HG03457 (cell line): ENCODE results near the gene PRODH.
"Not testable (repeated sequence)": the region's sequence is repeated elsewhere in the genome, so short reads cannot be mapped to it uniquely, and the experiment has no call there.

Experiments
- ATAC-seq: cut with Tn5 transposase; IDR thresholded peaks from one replicate; pipeline ENCODE4 v1.9.1; 2021; ENCODE audit warnings: moderate number of reproducible peaks; ENCODE audit not compliant: unreplicated experiment

The PRODH gene

DNA sequence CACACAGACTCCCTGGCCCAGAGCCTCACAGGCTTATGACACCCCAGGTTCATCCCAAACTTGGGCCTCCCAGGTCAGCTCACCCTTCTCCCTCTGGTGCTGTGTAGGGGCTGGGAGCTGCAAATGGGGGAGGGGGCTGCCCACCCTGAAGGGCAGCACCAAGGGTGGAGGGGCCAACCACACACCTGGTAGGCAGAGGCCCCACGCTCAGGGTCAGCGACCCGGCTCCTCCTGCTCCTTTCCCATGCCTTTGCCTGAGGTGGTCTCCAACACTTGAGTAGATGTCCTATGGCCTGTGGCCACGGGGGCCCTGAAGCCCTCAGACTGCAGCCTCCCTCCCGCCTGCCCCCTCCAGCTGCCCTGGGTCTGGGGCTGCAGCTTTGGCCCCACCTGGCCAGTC is 26.5 kb downstream of the PRODH start:
- ATAC-seq = no peak

DNA sequence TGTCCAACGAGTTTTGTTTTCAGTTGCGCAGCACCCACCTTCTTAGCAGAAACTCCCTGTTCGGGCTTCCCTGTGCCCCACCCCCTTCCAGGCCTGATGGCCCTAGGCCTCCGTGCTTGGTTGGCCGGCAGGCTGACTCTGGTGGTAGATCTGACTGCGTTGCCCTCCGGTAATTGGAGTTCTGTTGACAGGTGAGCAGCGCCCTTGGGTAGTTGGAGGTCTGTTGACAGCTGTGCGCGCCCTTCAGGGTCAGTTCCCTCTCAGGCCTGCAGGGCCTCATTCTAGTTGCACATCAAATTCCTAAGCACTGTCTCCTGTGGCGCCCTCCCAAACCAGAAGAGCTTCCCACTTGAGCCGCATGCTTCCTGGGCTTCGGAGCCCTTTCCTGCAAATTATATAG is 29.2 kb downstream of the PRODH start:
- ATAC-seq = no peak

DNA sequence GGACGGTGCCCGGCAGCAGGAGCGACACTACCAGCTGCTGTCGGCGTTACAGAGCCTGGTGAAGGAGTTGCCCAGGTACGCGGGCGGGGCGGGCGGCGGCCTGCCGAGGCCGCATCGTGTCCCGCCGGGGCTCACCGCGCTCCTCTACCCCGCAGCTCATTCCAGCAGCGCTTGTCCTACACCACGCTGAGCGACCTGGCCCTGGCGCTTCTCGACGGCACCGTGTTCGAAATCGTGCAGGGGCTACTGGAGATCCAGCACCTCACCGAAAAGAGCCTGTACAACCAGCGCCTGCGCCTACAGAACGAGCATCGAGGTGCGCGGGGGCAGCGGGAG is 29.7 kb downstream of the PRODH start:
- ATAC-seq = not testable (repeated sequence)

DNA sequence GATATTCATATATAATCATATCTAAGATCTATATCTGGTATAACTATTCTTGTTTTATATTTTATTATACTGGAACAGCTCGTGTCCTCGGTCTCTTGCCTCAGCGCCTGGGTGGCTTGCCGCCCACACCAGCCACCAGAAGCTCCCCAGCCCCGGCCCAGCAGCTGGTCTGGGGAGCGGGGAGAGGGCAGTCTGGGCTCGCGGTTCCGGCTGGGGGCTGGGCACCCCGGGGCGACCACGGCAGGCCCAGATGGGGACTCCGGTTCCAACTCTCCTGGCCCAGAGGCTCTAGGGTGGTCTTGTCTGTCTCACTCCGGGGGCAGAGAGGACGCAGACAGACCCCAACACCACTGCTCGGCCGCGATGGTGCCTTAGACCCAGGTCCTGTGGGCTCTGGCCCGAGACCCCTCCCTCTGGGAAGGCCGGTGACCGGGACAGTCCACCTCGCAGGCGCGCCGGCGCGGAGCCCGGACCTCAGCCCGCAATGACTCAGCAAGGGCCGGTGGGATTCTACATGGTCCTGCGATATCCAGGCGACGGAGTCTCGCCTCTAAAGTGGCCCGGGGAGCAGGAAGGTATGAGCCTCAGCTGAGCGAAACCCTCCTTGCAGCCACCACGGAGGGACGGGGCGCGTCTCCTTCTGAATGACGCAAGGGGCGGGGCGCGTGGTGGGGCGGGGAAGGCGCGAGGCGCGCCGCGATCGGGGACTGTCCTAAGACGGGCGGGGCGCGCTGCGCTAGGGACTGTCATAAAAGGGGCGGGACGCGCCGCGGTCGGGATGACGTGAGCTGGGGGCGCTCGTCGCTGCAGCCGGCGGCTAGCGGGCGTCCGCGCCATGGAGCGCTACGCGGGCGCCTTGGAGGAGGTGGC is 30.3 kb downstream of the PRODH start, which contains the start of gene DGCR6:
Gene DGCR6, plus strand, starts transcription at position 781 of the 870 bp plus-strand sequence. Its CDS starts 55 bp downstream, at position 836.
- ATAC-seq = peak; percentile 63

GRCh38 chr22:18896037-18896657 is 39.9 kb downstream of the PRODH start:
- not testable (repeated sequence) for ATAC-seq

GRCh38 chr22:18893775-18894174 is 42.3 kb downstream of the PRODH start:
- ATAC-seq = not testable (repeated sequence)

GRCh38 chr22:18890510-18891192 is 45.4 kb downstream of the PRODH start:
- peak; percentile 84 for ATAC-seq

GRCh38 chr22:18888115-18888514 is 48.0 kb downstream of the PRODH start:
- ATAC-seq = no peak

- ATAC-seq = not testable (repeated sequence)
These were observed 51.6 kb downstream of the PRODH start for GRCh38 chr22:18884465-18884864.

- not testable (repeated sequence) for ATAC-seq
These were observed 54.8 kb downstream of the PRODH start for GRCh38 chr22:18881260-18881659.
